Measurements from ENCODE around the gene RSPO1. TPM values are rescaled to one million over a fixed set of nuclear protein-coding genes. Genes with fewer than 3 reads are reported as not detected.
A peak's percentile ranks its signal among the peaks of the same experiment; 100 is the strongest.

The RSPO1 gene
- total and polyA plus RNA-seq, 11 donors = 13.2 TPM; not detected in 10

DNA sequence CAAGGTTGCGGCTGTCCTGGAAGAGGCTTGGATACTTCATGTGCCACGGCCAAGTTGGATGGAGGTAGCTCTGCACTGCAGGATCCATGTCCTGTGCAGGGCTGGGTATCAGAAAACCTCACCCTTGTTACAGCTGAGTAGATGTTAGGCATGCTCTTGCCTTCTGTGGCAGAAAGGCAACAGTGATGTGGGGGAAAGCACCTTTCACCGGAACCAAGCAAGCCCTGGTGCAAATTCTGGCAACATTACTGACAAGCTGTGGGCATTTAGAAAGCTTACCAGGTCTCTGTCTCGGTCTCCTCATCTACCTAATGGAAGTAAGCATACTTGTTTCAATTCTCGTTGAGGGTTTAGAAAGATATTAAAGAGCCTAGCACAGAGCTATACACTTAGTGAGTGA is 43.1 kb upstream of the RSPO1 start:
- DNase-seq = no peak
- WGBS, 4 donors = 85 to 90% (median 87%) methylated on average over 4 to 5 of the region's 5 CpGs
- Histone ChIP-seq H3K27me3 (peaks cover 0 to 10% (median 2%) of the 10 kb centered on the region in 9 donors), H3K27ac (no peak overlapping the region), H3K4me1 (peaks cover 0 to 4% (median 0%) of the 10 kb centered on the region in 12 donors), H3K4me3 (no peak overlapping the region), H3K9me3 (no peaks in the 10 kb centered on the region), H3K36me3 (peaks cover 0 to 23% (median 6%) of the 10 kb centered on the region in 9 donors)
- no peak for ATAC-seq
- intact Hi-C loops (cut with DNase I) = loop anchor here in 1 of 10 donors (2.0 kb wide), 1 partner anchor 73 kb away; no protein-coding TSS in a partner anchor
- TF ChIP-seq POLR2A (IDR thresholded peaks at IDR 0.05) = no peak
- TF ChIP-seq, protein P1, sequence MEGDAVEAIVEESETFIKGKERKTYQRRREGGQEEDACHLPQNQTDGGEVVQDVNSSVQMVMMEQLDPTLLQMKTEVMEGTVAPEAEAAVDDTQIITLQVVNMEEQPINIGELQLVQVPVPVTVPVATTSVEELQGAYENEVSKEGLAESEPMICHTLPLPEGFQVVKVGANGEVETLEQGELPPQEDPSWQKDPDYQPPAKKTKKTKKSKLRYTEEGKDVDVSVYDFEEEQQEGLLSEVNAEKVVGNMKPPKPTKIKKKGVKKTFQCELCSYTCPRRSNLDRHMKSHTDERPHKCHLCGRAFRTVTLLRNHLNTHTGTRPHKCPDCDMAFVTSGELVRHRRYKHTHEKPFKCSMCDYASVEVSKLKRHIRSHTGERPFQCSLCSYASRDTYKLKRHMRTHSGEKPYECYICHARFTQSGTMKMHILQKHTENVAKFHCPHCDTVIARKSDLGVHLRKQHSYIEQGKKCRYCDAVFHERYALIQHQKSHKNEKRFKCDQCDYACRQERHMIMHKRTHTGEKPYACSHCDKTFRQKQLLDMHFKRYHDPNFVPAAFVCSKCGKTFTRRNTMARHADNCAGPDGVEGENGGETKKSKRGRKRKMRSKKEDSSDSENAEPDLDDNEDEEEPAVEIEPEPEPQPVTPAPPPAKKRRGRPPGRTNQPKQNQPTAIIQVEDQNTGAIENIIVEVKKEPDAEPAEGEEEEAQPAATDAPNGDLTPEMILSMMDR (IDR thresholded peaks at IDR 0.05) = no peak

DNA sequence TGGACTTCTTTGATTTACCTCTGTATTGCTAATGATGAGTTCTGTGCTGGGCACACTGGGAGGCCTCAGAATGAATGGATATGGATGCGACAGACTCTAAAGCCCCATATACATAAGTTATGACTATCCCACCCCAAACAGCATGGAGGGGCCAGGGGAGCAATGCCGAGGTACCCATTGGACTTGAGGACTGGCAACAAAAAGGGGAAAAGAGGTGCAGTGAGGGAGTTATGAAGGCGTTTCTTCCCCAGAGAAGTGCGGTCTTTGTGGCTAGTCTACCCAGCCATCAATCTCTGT is 42.4 kb upstream of the RSPO1 start:
- peaks cover 0 to 17% (median 3%) of the 10 kb centered on the region in 9 donors for H3K36me3 ChIP-seq
- no peak overlapping the region for H3K4me3 ChIP-seq
- no peak for ATAC-seq
- 58 to 65% (median 62%) methylated on average over 4 of the region's 4 CpGs for WGBS, 4 donors
- H3K27me3 ChIP-seq = peaks cover 0 to 10% (median 2%) of the 10 kb centered on the region in 9 donors
- no peak for TF ChIP-seq POLR2A (IDR thresholded peaks at IDR 0.05)
- TF ChIP-seq, protein P1 (IDR thresholded peaks at IDR 0.05) = no peak
- no peak for DNase-seq
- no peaks in the 10 kb centered on the region for H3K9me3 ChIP-seq
- H3K4me1 ChIP-seq = peaks cover 0 to 4% (median 0%) of the 10 kb centered on the region in 12 donors
- intact Hi-C loops (cut with DNase I) = loop anchor here in 1 of 10 donors (2.0 kb wide), 1 partner anchor 72 kb away; no protein-coding TSS in a partner anchor
- H3K27ac ChIP-seq = no peak overlapping the region

DNA sequence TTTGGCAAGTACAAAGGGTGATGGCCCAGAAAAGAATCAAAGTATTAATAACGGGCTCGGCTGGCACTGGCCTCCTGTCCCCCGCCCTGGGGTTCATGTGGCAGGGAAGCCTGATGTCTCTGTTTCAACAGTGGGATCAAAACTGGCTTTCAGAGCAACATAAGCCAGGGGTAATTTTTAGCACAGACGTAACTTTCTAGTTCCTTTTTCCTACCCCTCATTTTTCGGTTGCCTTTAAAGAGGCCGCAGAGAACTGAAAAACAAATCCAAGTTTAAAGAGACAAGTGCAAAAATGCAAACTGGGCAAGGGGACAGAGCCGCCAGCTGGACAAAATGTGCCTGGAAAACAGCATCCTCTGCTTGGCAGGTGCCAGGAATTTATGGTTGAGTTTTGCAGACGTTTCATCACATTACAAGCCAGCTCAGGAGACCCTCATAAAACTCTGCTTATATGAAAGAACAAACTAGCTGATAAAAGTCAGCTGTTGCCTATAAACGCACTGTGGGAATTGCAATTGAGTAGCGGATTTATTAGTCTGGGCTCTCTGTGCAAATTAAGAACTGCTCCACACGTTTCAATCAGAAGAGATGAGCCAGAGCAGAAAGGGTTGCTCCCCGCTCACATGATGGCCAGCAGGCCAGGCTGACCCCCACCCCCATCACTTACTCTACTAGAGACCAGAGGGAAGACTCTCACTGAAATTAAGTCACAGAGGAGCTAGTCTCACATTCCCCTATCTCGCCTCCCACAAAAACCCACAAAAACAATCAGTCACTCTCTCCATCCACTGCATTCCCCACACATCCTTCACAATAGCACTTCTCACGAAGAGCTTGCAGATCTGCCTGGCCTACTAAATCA is 41.8 kb upstream of the RSPO1 start:
- DNase-seq (no peak), ATAC-seq (peak in 1 of 4 donors; percentile 22)
- 52 to 60% (median 57%) methylated on average over 14 of the region's 14 CpGs for WGBS, 4 donors
- Histone ChIP-seq H3K9me3 (no peaks in the 10 kb centered on the region), H3K27ac (peak overlapping the region in 6 of 12 donors; percentile 23 to 68 (median 29)), H3K4me1 (peaks cover 0 to 4% (median 0%) of the 10 kb centered on the region in 12 donors), H3K27me3 (peaks cover 0 to 15% (median 2%) of the 10 kb centered on the region in 9 donors), H3K4me3 (no peak overlapping the region), H3K36me3 (peaks cover 0 to 11% (median 3%) of the 10 kb centered on the region in 9 donors)
- intact Hi-C loops (cut with DNase I) = loop anchor here in 1 of 10 donors (2.0 kb wide), 1 partner anchor 72 kb away; no protein-coding TSS in a partner anchor
- TF ChIP-seq POLR2A (IDR thresholded peaks at IDR 0.05) = no peak
- TF ChIP-seq, protein P1 (IDR thresholded peaks at IDR 0.05) = no peak

DNA sequence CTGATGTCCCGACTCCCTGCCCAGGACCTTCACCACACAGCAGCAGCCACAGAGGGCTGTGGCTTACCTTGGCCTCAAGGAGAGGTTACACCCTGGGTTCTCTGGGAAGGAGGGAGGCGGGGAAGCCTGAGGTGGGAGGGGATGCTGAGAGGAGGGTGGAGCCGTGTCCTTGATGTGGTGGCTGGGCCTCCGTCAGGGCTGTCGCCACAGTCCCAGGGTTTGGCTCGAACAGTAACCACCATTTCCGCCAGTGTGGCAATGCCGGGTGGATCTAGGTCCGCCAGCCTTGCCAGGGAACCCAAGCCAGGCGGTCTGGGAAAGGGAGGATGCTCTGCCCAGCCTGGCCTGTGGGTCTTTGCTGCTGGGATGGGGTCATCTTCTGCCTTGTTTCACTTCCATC is 39.2 kb upstream of the RSPO1 start:
- peaks cover 0 to 4% (median 0%) of the 10 kb centered on the region in 12 donors for H3K4me1 ChIP-seq
- H3K9me3 ChIP-seq = no peaks in the 10 kb centered on the region
- no peak overlapping the region for H3K4me3 ChIP-seq
- 50 to 53% (median 52%) methylated on average over 10 of the region's 10 CpGs for WGBS, 4 donors
- H3K27me3 ChIP-seq = peaks cover 0 to 38% (median 5%) of the 10 kb centered on the region in 9 donors
- no peak overlapping the region for H3K27ac ChIP-seq
- no peak for ATAC-seq
- no peak for DNase-seq
- intact Hi-C loops (cut with DNase I) = no loop called here
- H3K36me3 ChIP-seq = no peaks in the 10 kb centered on the region
- TF ChIP-seq POLR2A (IDR thresholded peaks at IDR 0.05) = no peak
- TF ChIP-seq, protein P1 (IDR thresholded peaks at IDR 0.05) = no peak
